ENCODE measurements around the gene ECSCR.

ECSCR gene

DNA sequence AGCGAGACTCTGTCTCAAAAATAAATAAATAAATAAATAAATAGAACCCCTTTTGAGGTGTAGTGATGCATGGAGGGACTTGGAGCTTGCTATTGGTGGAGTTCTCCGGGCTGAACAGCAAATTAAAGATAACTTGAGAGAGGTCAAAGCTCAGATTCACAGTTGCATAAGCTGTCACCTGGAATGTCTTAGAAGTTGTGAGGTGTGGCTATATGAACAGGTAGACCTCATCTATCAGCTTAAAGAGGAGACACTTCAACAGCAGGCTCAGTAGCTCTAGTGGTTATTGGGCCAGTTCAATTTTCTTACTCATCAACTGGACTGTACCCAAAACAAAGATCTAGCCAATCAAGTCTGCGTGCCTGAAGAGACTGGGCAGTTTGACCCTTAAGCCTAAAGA is 31.7 kb upstream of the ECSCR start:
- no peaks in the 10 kb centered on the region for H3K9me3 ChIP-seq (ENCODE audit: control insufficient read depth, insufficient read depth, low read depth, low read length)
- no peaks in the 10 kb centered on the region; a peak in 1 of 3 replicates for H3K36me3 ChIP-seq (ENCODE audit: control insufficient read depth in 2 of 2, insufficient read depth in 1 of 2, low read length in 2 of 2)
- TF ChIP-seq GLI2 (tag by site-specific recombination; IDR thresholded peaks at IDR 0.05; ENCODE audit: borderline replicate concordance, low read depth) = no peak
- TF ChIP-seq, protein P1, sequence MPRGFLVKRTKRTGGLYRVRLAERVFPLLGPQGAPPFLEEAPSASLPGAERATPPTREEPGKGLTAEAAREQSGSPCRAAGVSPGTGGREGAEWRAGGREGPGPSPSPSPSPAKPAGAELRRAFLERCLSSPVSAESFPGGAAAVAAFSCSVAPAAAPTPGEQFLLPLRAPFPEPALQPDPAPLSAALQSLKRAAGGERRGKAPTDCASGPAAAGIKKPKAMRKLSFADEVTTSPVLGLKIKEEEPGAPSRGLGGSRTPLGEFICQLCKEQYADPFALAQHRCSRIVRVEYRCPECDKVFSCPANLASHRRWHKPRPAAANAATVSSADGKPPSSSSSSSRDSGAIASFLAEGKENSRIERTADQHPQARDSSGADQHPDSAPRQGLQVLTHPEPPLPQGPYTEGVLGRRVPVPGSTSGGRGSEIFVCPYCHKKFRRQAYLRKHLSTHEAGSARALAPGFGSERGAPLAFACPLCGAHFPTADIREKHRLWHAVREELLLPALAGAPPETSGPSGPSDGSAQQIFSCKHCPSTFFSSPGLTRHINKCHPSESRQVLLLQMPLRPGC (tag by site-specific recombination; IDR thresholded peaks at IDR 0.05) = no peak
- TF ChIP-seq ZNF623 (tag by site-specific recombination; IDR thresholded peaks at IDR 0.05) = no peak
- TF ChIP-seq ZFP69B (tag by site-specific recombination; IDR thresholded peaks at IDR 0.05) = no peak
- TF ChIP-seq PRDM1 (tag by site-specific recombination; IDR thresholded peaks at IDR 0.05) = no peak
- no peak for TF ChIP-seq MEIS1 (CRISPR knock-in tag; IDR thresholded peaks at IDR 0.05; ENCODE audit: borderline replicate concordance)
- TF ChIP-seq GLI4 (tag by site-specific recombination; IDR thresholded peaks at IDR 0.05) = no peak
- TF ChIP-seq ZNF843 (tag by site-specific recombination; IDR thresholded peaks at IDR 0.05) = no peak
- no peak for TF ChIP-seq BCL11A (tag by site-specific recombination; IDR thresholded peaks at IDR 0.05; ENCODE audit: low read depth)
- TF ChIP-seq HOXA7 (CRISPR knock-in tag; IDR thresholded peaks at IDR 0.05; ENCODE audit: borderline replicate concordance) = no peak
- no peaks in the 10 kb centered on the region for H3K4me1 ChIP-seq (ENCODE audit: control insufficient read depth, insufficient read depth, low read length)
- CTCF ChIA-PET = interaction anchor here (1.0 to 1.5 kb wide), 4 partner anchors 12 to 72 kb away, joined by 3 to 4 read pairs (median 4); partner anchors contain the start of gene STING1
- POLR2A ChIA-PET = interaction anchor here (1.2 kb wide), 2 partner anchors 12 to 55 kb away, joined by 3 to 4 read pairs; partner anchors contain the start of genes DNAJC18 and STING1
- H3K4me3 ChIP-seq (ENCODE audit: low read depth, low read length) = no peak overlapping the region
- no peak overlapping the region for H3K27ac ChIP-seq (ENCODE audit: extremely low read depth, low read depth, low read length)

DNA sequence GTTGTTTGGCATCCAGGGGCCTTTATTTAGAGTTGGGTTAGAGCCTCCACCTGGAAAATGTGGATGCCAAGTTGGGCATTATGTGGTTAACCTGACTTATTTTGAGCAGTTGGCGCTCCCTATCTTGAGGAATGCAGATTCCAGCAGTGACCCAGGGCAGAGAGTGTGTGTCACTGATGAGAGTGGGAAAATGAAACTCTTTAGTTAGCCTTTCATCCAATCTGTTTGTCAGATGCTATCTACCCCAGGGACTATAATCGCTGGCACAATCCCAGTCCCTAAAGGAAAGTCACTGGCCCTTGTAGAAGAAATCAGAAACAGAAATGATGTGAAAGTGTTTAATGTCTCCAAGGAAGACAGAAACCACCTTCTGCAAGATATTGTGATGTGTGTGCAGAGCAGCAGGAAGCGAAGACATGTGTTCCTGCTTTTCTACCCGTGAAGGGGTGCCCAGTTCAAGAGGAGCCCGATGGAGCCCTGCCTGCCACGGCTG is 30.2 kb upstream of the ECSCR start:
- Histone ChIP-seq H3K4me3 (ENCODE audit: low read depth, low read length) (no peak overlapping the region), H3K9me3 (ENCODE audit: control insufficient read depth, insufficient read depth, low read depth, low read length) (no peaks in the 10 kb centered on the region), H3K4me1 (ENCODE audit: control insufficient read depth, insufficient read depth, low read length) (no peaks in the 10 kb centered on the region), H3K27ac (ENCODE audit: extremely low read depth, low read depth, low read length) (no peak overlapping the region), H3K36me3 (ENCODE audit: control insufficient read depth in 2 of 2, insufficient read depth in 1 of 2, low read length in 2 of 2) (no peaks in the 10 kb centered on the region)
- TF ChIP-seq PRDM1 (tag by site-specific recombination; IDR thresholded peaks at IDR 0.05) (peak; percentile 90), BCL11B (tag by site-specific recombination; IDR thresholded peaks at IDR 0.05; ENCODE audit: low read depth) (no peak), ZBTB17 (tag by site-specific recombination; IDR thresholded peaks at IDR 0.05) (0 out of 2 replicates have a peak, but pooled peaks have one; percentile 16)
- TF ChIP-seq, protein P2, sequence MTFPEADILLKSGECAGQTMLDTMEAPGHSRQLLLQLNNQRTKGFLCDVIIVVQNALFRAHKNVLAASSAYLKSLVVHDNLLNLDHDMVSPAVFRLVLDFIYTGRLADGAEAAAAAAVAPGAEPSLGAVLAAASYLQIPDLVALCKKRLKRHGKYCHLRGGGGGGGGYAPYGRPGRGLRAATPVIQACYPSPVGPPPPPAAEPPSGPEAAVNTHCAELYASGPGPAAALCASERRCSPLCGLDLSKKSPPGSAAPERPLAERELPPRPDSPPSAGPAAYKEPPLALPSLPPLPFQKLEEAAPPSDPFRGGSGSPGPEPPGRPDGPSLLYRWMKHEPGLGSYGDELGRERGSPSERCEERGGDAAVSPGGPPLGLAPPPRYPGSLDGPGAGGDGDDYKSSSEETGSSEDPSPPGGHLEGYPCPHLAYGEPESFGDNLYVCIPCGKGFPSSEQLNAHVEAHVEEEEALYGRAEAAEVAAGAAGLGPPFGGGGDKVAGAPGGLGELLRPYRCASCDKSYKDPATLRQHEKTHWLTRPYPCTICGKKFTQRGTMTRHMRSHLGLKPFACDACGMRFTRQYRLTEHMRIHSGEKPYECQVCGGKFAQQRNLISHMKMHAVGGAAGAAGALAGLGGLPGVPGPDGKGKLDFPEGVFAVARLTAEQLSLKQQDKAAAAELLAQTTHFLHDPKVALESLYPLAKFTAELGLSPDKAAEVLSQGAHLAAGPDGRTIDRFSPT (tag by site-specific recombination; IDR thresholded peaks at IDR 0.05) = no peak
- POLR2A ChIA-PET = no interaction called here
- CTCF ChIA-PET = interaction anchor here (0.9 kb wide), 1 partner anchor 25 kb away, joined by 4 read pairs; no protein-coding TSS in a partner anchor

DNA sequence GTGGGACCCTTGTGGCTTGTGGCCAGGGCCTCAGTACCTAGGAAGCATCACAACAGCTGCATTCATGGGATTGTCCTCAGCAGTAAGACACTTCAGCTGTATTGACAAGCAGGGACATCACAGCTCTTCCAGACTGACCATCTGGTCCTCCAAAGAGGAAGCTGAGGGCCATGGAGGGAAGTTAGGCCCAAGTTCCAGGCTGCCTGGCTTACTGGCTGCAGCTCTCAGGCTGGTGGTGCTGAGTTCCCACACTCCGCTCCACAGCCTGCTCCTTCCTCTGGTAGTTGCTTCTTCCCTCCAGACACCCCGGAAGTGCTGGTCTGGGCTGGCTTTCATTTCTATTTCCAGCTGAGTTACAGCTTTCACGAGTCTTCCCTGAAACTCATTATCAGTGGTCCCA is 25.7 kb upstream of the ECSCR start:
- TF ChIP-seq ZNF670 (tag by site-specific recombination; IDR thresholded peaks at IDR 0.05; ENCODE audit: low read depth) (no peak), ZNF221 (tag by site-specific recombination; IDR thresholded peaks at IDR 0.05; ENCODE audit: borderline replicate concordance) (no peak), ZNF114 (tag by site-specific recombination; IDR thresholded peaks at IDR 0.05) (no peak), ZNF311 (tag by site-specific recombination; IDR thresholded peaks at IDR 0.05; ENCODE audit: borderline replicate concordance) (no peak), ZNF830 (tag by site-specific recombination; IDR thresholded peaks at IDR 0.05; ENCODE audit: low read depth) (no peak), ZNF76 (tag by site-specific recombination; IDR thresholded peaks at IDR 0.05; ENCODE audit: borderline replicate concordance, low read depth) (no peak), ZNF302 (tag by site-specific recombination; IDR thresholded peaks at IDR 0.05; ENCODE audit: low read depth) (no peak), ZSCAN23 (tag by site-specific recombination; IDR thresholded peaks at IDR 0.05) (no peak), ZNF596 (tag by site-specific recombination; IDR thresholded peaks at IDR 0.05) (no peak), ZNF404 (tag by site-specific recombination; IDR thresholded peaks at IDR 0.05) (no peak), ZNF133 (tag by site-specific recombination; IDR thresholded peaks at IDR 0.05) (no peak), PRDM1 (tag by site-specific recombination; IDR thresholded peaks at IDR 0.05) (no peak)
- TF ChIP-seq, protein P3, sequence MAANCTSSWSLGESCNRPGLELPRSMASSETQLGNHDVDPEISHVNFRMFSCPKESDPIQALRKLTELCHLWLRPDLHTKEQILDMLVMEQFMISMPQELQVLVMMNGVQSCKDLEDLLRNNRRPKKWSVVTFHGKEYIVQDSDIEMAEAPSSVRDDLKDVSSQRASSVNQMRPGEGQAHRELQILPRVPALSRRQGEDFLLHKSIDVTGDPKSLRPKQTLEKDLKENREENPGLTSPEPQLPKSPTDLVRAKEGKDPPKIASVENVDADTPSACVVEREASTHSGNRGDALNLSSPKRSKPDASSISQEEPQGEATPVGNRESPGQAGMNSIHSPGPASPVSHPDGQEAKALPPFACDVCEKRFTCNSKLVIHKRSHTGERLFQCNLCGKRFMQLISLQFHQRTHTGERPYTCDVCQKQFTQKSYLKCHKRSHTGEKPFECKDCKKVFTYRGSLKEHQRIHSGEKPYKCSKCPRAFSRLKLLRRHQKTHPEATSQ (tag by site-specific recombination; IDR thresholded peaks at IDR 0.05) = no peak
- no peaks in the 10 kb centered on the region for H3K36me3 ChIP-seq (ENCODE audit: control insufficient read depth in 2 of 2, insufficient read depth in 1 of 2, low read length in 2 of 2)
- ChIA-PET POLR2A (no interaction called here), CTCF (interaction anchor here (1.2 kb wide), 1 partner anchor 50 kb away, joined by 3 read pairs; no protein-coding TSS in a partner anchor)
- H3K4me3 ChIP-seq (ENCODE audit: low read depth, low read length) = no peak overlapping the region
- H3K27ac ChIP-seq (ENCODE audit: extremely low read depth, low read depth, low read length) = no peak overlapping the region
- H3K9me3 ChIP-seq (ENCODE audit: control insufficient read depth, insufficient read depth, low read depth, low read length) = no peaks in the 10 kb centered on the region
- H3K4me1 ChIP-seq (ENCODE audit: control insufficient read depth, insufficient read depth, low read length) = no peaks in the 10 kb centered on the region
